GM12878 (cell line): Measurements from ENCODE around the gene SCAMP5. TPM values are rescaled to one million over a fixed set of nuclear protein-coding genes. Genes with fewer than 3 reads are reported as not detected.

Experiments used
- CBFB ChIP-seq: IDR thresholded peaks from 2 replicates; pipeline ENCODE4 v1.6.1; 2016; ENCODE audit warnings: antibody characterized with exemption, low read depth
- CHD1 ChIP-seq: IDR thresholded peaks from 2 replicates; pipeline ENCODE4 v1.6.1; 2012; ENCODE audit warnings: low read depth, low read length, improper control_type of control experiment
- CHD4 ChIP-seq: fragments of 200-600 bp; sonication (generic); IDR thresholded peaks from 2 replicates; pipeline ENCODE4 v1.6.1; 2016; ENCODE audit warnings: mild to moderate bottlenecking
- EP300 ChIP-seq, 2 experiments: fragments of 150-350 bp in 1 of 2; IDR thresholded peaks; 2 replicates each; pipeline ENCODE4 v1.6.1; 2011 to 2012; ENCODE audit warnings: low read depth in 2 of 2, low read length in 2 of 2, borderline replicate concordance in 1 of 2, improper control_type of control experiment in 1 of 2, inconsistent platforms in 1 of 2; ENCODE audit not compliant: control insufficient read depth in 1 of 2
- GABPA ChIP-seq: IDR thresholded peaks from 2 replicates; pipeline ENCODE4 v1.6.1; 2014; ENCODE audit warnings: antibody characterized with exemption, low read depth, mild to moderate bottlenecking, inconsistent platforms
- IKZF1 ChIP-seq: fragments of 450-650 bp; conservative IDR thresholded peaks from 2 replicates; pipeline ENCODE4 v1.6.1; 2017; ENCODE audit warnings: antibody characterized with exemption, mild to moderate bottlenecking
- JUND ChIP-seq: IDR thresholded peaks from 2 replicates; pipeline ENCODE4 v1.6.1; 2012; ENCODE audit warnings: low read depth, mild to moderate bottlenecking, low read length, improper control_type of control experiment, moderate library complexity
- MXI1 ChIP-seq: fragments of 150-350 bp; IDR thresholded peaks from 2 replicates; pipeline ENCODE4 v1.6.1; 2011; ENCODE audit warnings: low read depth, mild to moderate bottlenecking, inconsistent platforms, low read length, improper control_type of control experiment
- NR2C2 ChIP-seq: IDR thresholded peaks from 2 replicates; pipeline ENCODE4 v1.6.1; 2011; ENCODE audit warnings: borderline replicate concordance, low read depth; ENCODE audit not compliant: control insufficient read depth, insufficient read length
- RBBP5 ChIP-seq: fragments of 200-600 bp; sonication (generic); conservative IDR thresholded peaks from 2 replicates; pipeline ENCODE4 v1.6.1; 2016
- SIN3A ChIP-seq: IDR thresholded peaks from 2 replicates; pipeline ENCODE4 v1.6.1; 2012; ENCODE audit warnings: low read depth, low read length, improper control_type of control experiment
- SMARCA5 ChIP-seq: fragments of 450-650 bp; IDR thresholded peaks from 2 replicates; pipeline ENCODE4 v1.6.1; 2017; ENCODE audit warnings: mild to moderate bottlenecking
- SMC3 ChIP-seq: IDR thresholded peaks from 2 replicates; pipeline ENCODE4 v1.6.1; 2011; ENCODE audit warnings: low read length, improper control_type of control experiment, borderline replicate concordance
- SUPT20H ChIP-seq: IDR thresholded peaks from 2 replicates; pipeline ENCODE4 v1.6.1; 2011; ENCODE audit warnings: low read depth, mild to moderate bottlenecking, low read length, moderate library complexity, borderline replicate concordance; ENCODE audit not compliant: control insufficient read depth
- TAF1 ChIP-seq: IDR thresholded peaks from 2 replicates; pipeline ENCODE4 v1.6.1; 2011; ENCODE audit warnings: mild to moderate bottlenecking, low read depth, low read length, borderline replicate concordance
- TCF3 ChIP-seq: IDR thresholded peaks from 2 replicates; pipeline ENCODE4 v1.6.1; 2012; ENCODE audit warnings: low read depth, mild to moderate bottlenecking, low read length, borderline replicate concordance; ENCODE audit not compliant: insufficient read depth
- polyA plus RNA-seq, 11 experiments: library from polyadenylated mRNA; depleted of rRNA in 4 of 11; unstranded in 6 of 11; stranded (reverse) in 5 of 11; fragments of >200 nt; fragmentation: Nextera tagmentation in 4 of 11; fragmentation: Illumina TruSeq in 1 of 11; extraction: Ambion mirVana in 4 of 11; extraction: Trizol in 1 of 11; gene quantifications; 1 replicate in 1 of 11; 2 replicates in 10 of 11; pipeline versions ENCODE4 v1.2.1 to v1.2.3, GENCODE V29; 2011 to 2016; ENCODE audit warnings: inconsistent platforms in 2 of 11, missing spikeins in 2 of 11, low read depth in 1 of 11
- total RNA-seq, 4 experiments: library from RNA; depleted of rRNA in 3 of 4; stranded (reverse); fragments of >200 nt in 3 of 4; fragmentation: Illumina TruSeq in 1 of 4; extraction: Trizol in 1 of 4; gene quantifications; 2 replicates each; pipeline versions ENCODE4 v1.2.1 to v1.2.3, GENCODE V29; 2013 to 2021
- TF ChIP-seq, protein P1 (sequence below): fragments of 450-650 bp; IDR thresholded peaks from 2 replicates; pipeline ENCODE4 v1.6.1; 2016; ENCODE audit warnings: mild to moderate bottlenecking, moderate library complexity, borderline replicate concordance
- TF ChIP-seq, protein P2 (sequence below): IDR thresholded peaks from 2 replicates; pipeline ENCODE4 v1.6.1; 2012; ENCODE audit warnings: low read depth, low read length, improper control_type of control experiment
- TF ChIP-seq, protein P3 (sequence below): IDR thresholded peaks from 2 replicates; pipeline ENCODE4 v1.6.1; 2011; ENCODE audit warnings: low read depth, low read length, improper control_type of control experiment, borderline replicate concordance
- TF ChIP-seq, protein P4 (sequence below): fragments of 450-650 bp; formaldehyde crosslinking; IDR thresholded peaks from 2 replicates; pipeline ENCODE4 v1.5.0; 2022; ENCODE audit warnings: mild to moderate bottlenecking, missing genetic modification characterization

SCAMP5 gene
- total and polyA plus RNA-seq, 10 of the 15 experiments (the other 5 are each of a cell fraction or from before 2014, with no cell fraction given), result 1.6 to 41.6 (median 16.9) TPM

DNA sequence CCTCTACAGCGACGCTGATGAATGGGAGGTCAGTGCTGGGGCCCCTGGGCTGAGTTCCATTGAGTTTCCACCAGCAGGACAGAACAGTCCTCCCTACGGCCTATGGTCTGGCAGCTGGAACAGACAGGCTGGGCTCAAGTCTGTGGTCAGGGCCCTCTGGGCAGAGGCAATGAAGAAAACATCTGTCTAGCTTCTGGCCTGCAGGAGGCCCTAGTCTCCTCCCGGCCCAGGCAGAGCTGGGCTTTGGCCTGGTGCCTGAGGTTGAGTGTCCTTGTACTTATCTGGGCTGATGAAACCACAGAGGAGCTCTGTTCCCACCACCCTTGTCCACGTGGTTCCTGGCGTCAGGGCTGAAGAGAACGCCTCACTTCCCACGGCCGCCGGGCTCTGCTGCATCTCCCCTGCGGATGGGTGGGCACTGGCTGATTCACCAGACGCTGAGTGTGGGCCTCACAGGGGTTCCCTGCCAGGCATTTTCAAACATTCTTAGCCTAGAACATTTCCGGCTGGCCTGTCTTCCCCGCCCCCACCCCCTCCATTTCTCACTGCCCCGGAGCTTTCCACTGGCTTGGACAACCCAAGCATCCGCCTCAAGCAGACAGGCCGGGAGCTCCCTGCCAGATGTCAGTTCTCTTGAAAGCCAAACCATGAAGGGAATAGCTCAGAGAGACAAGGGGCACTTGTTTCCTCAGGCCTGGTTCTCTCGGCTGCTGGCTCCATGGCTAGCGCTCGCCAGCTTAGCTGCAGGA, 48.3 kb downstream of the SCAMP5 start (continued):
- TF ChIP-seq NR2C2, result no peak
- peak; percentile 43; the same call in 1 of the 2 replicates for TF ChIP-seq SMC3
- TF ChIP-seq, protein P1, sequence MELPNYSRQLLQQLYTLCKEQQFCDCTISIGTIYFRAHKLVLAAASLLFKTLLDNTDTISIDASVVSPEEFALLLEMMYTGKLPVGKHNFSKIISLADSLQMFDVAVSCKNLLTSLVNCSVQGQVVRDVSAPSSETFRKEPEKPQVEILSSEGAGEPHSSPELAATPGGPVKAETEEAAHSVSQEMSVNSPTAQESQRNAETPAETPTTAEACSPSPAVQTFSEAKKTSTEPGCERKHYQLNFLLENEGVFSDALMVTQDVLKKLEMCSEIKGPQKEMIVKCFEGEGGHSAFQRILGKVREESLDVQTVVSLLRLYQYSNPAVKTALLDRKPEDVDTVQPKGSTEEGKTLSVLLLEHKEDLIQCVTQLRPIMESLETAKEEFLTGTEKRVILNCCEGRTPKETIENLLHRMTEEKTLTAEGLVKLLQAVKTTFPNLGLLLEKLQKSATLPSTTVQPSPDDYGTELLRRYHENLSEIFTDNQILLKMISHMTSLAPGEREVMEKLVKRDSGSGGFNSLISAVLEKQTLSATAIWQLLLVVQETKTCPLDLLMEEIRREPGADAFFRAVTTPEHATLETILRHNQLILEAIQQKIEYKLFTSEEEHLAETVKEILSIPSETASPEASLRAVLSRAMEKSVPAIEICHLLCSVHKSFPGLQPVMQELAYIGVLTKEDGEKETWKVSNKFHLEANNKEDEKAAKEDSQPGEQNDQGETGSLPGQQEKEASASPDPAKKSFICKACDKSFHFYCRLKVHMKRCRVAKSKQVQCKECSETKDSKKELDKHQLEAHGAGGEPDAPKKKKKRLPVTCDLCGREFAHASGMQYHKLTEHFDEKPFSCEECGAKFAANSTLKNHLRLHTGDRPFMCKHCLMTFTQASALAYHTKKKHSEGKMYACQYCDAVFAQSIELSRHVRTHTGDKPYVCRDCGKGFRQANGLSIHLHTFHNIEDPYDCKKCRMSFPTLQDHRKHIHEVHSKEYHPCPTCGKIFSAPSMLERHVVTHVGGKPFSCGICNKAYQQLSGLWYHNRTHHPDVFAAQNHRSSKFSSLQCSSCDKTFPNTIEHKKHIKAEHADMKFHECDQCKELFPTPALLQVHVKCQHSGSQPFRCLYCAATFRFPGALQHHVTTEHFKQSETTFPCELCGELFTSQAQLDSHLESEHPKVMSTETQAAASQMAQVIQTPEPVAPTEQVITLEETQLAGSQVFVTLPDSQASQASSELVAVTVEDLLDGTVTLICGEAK, result no peak
- TF ChIP-seq, protein P2, sequence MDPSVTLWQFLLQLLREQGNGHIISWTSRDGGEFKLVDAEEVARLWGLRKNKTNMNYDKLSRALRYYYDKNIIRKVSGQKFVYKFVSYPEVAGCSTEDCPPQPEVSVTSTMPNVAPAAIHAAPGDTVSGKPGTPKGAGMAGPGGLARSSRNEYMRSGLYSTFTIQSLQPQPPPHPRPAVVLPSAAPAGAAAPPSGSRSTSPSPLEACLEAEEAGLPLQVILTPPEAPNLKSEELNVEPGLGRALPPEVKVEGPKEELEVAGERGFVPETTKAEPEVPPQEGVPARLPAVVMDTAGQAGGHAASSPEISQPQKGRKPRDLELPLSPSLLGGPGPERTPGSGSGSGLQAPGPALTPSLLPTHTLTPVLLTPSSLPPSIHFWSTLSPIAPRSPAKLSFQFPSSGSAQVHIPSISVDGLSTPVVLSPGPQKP, result 0 out of 2 replicates have a peak, but pooled peaks have one; percentile 39
- peak; percentile 96 for TF ChIP-seq SMARCA5
- TF ChIP-seq CHD1, result no peak
- TF ChIP-seq, protein P3, sequence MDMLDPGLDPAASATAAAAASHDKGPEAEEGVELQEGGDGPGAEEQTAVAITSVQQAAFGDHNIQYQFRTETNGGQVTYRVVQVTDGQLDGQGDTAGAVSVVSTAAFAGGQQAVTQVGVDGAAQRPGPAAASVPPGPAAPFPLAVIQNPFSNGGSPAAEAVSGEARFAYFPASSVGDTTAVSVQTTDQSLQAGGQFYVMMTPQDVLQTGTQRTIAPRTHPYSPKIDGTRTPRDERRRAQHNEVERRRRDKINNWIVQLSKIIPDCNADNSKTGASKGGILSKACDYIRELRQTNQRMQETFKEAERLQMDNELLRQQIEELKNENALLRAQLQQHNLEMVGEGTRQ, result peak; percentile 58
- TF ChIP-seq IKZF1, result peak; percentile 59
- TF ChIP-seq EP300 (IDR thresholded peaks at IDR 0.05; ENCODE audit: borderline replicate concordance in 1 of 2, control insufficient read depth in 1 of 2, low read depth in 2 of 2, low read length in 2 of 2), result peak; percentile 15 to 24; a peak in 1 of 4 replicates
- TF ChIP-seq RBBP5, result 0 out of 2 replicates have a peak, but pooled peaks have one; percentile 27
- TF ChIP-seq, protein P4, sequence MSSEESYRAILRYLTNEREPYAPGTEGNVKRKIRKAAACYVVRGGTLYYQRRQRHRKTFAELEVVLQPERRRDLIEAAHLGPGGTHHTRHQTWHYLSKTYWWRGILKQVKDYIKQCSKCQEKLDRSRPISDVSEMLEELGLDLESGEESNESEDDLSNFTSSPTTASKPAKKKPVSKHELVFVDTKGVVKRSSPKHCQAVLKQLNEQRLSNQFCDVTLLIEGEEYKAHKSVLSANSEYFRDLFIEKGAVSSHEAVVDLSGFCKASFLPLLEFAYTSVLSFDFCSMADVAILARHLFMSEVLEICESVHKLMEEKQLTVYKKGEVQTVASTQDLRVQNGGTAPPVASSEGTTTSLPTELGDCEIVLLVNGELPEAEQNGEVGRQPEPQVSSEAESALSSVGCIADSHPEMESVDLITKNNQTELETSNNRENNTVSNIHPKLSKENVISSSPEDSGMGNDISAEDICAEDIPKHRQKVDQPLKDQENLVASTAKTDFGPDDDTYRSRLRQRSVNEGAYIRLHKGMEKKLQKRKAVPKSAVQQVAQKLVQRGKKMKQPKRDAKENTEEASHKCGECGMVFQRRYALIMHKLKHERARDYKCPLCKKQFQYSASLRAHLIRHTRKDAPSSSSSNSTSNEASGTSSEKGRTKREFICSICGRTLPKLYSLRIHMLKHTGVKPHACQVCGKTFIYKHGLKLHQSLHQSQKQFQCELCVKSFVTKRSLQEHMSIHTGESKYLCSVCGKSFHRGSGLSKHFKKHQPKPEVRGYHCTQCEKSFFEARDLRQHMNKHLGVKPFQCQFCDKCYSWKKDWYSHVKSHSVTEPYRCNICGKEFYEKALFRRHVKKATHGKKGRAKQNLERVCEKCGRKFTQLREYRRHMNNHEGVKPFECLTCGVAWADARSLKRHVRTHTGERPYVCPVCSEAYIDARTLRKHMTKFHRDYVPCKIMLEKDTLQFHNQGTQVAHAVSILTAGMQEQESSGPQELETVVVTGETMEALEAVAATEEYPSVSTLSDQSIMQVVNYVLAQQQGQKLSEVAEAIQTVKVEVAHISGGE (CRISPR knock-in tag), result no peak
- TF ChIP-seq MXI1, result peak; percentile 49
- no peak for TF ChIP-seq SIN3A
- peak; percentile 85; the same call in 1 of the 2 replicates for TF ChIP-seq CBFB
- no peak for TF ChIP-seq TCF3
- TF ChIP-seq TAF1, result no peak
- TF ChIP-seq GABPA, result no peak
- no peak for TF ChIP-seq SUPT20H
- no peak for TF ChIP-seq CHD4
- no peak for TF ChIP-seq JUND
